ENCODE results near the gene ZNF366.

- TF ChIP-seq EP300 (IDR thresholded peaks at IDR 0.05), result no peak
- TF ChIP-seq, protein P1, sequence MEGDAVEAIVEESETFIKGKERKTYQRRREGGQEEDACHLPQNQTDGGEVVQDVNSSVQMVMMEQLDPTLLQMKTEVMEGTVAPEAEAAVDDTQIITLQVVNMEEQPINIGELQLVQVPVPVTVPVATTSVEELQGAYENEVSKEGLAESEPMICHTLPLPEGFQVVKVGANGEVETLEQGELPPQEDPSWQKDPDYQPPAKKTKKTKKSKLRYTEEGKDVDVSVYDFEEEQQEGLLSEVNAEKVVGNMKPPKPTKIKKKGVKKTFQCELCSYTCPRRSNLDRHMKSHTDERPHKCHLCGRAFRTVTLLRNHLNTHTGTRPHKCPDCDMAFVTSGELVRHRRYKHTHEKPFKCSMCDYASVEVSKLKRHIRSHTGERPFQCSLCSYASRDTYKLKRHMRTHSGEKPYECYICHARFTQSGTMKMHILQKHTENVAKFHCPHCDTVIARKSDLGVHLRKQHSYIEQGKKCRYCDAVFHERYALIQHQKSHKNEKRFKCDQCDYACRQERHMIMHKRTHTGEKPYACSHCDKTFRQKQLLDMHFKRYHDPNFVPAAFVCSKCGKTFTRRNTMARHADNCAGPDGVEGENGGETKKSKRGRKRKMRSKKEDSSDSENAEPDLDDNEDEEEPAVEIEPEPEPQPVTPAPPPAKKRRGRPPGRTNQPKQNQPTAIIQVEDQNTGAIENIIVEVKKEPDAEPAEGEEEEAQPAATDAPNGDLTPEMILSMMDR (IDR thresholded peaks at IDR 0.05), result no peak
- TF ChIP-seq CEBPB (IDR thresholded peaks at IDR 0.05), result no peak
- TF ChIP-seq BHLHE40 (IDR thresholded peaks at IDR 0.05; ENCODE audit: low read depth, low read length), result no peak
- TF ChIP-seq POLR2A (IDR thresholded peaks at IDR 0.05; ENCODE audit: low read length), result no peak
- no peak for TF ChIP-seq RFX5 (IDR thresholded peaks at IDR 0.05)
- no peak for TF ChIP-seq ZFP36 (IDR thresholded peaks at IDR 0.05; ENCODE audit: borderline replicate concordance, partially characterized antibody)
- TF ChIP-seq ZC3H11A (IDR thresholded peaks at IDR 0.05), result no peak
- no peak for TF ChIP-seq NFE2L2 (conservative IDR thresholded peaks at IDR 0.05; ENCODE audit: low read length)
- no peak for TF ChIP-seq CHD2 (IDR thresholded peaks at IDR 0.05; ENCODE audit: low read length, partially characterized antibody)
- TF ChIP-seq, protein P2, sequence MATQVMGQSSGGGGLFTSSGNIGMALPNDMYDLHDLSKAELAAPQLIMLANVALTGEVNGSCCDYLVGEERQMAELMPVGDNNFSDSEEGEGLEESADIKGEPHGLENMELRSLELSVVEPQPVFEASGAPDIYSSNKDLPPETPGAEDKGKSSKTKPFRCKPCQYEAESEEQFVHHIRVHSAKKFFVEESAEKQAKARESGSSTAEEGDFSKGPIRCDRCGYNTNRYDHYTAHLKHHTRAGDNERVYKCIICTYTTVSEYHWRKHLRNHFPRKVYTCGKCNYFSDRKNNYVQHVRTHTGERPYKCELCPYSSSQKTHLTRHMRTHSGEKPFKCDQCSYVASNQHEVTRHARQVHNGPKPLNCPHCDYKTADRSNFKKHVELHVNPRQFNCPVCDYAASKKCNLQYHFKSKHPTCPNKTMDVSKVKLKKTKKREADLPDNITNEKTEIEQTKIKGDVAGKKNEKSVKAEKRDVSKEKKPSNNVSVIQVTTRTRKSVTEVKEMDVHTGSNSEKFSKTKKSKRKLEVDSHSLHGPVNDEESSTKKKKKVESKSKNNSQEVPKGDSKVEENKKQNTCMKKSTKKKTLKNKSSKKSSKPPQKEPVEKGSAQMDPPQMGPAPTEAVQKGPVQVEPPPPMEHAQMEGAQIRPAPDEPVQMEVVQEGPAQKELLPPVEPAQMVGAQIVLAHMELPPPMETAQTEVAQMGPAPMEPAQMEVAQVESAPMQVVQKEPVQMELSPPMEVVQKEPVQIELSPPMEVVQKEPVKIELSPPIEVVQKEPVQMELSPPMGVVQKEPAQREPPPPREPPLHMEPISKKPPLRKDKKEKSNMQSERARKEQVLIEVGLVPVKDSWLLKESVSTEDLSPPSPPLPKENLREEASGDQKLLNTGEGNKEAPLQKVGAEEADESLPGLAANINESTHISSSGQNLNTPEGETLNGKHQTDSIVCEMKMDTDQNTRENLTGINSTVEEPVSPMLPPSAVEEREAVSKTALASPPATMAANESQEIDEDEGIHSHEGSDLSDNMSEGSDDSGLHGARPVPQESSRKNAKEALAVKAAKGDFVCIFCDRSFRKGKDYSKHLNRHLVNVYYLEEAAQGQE (IDR thresholded peaks at IDR 0.05), result no peak
- no peak for TF ChIP-seq RAD21 (conservative IDR thresholded peaks at IDR 0.05 in 1 of 2, IDR thresholded peaks at IDR 0.05 in 1 of 2)
- no peak for TF ChIP-seq USF2 (IDR thresholded peaks at IDR 0.05)
- no peak for TF ChIP-seq RCOR1 (IDR thresholded peaks at IDR 0.05; ENCODE audit: low read depth, low read length)
These were observed 3.5 kb upstream of the ZNF366 start for GRCh38 chr5:72510610-72511181.

Measured in A549 (cell line).